ENCODE measurements around the gene MBOAT1. TPM values are rescaled to one million over a fixed set of nuclear protein-coding genes. Genes with fewer than 3 reads are reported as not detected.

Gene MBOAT1
- polyA plus RNA-seq, 1 donor (not counting 4 experiments of a cell fraction or from before 2014, with no cell fraction given) = 4.9 TPM

- H3K4me2 ChIP-seq (ENCODE audit: control insufficient read depth, extremely low read depth, insufficient read depth, low read depth, low read length) = no peak overlapping the region
- H3K4me3 ChIP-seq (ENCODE audit: control insufficient read depth in 2 of 3, extremely low read depth in 1 of 3, insufficient read depth in 2 of 3, low read depth in 1 of 3, low read length in 3 of 3) = no peak overlapping the region
- DNase-seq (ENCODE audit: low read depth, low spot score) = no peak
- H3K27me3 ChIP-seq (ENCODE audit: control insufficient read depth, extremely low read depth, insufficient read depth, low read length) = no peaks in the 10 kb centered on the region
- no peaks in the 10 kb centered on the region for H3K79me2 ChIP-seq (ENCODE audit: control insufficient read depth, insufficient read depth, low read length)
- no peaks in the 10 kb centered on the region for H3K4me1 ChIP-seq (ENCODE audit: control insufficient read depth, extremely low read depth, insufficient read depth, low read length)
- no peak overlapping the region for H3K27ac ChIP-seq (ENCODE audit: control insufficient read depth, insufficient read depth, low read length)
- no peak overlapping the region for H2AFZ ChIP-seq (ENCODE audit: control insufficient read depth, low read length)
- H4K20me1 ChIP-seq (ENCODE audit: control insufficient read depth, extremely low read depth, insufficient read depth, low read length) = no peaks in the 10 kb centered on the region
- TF ChIP-seq, protein P1, sequence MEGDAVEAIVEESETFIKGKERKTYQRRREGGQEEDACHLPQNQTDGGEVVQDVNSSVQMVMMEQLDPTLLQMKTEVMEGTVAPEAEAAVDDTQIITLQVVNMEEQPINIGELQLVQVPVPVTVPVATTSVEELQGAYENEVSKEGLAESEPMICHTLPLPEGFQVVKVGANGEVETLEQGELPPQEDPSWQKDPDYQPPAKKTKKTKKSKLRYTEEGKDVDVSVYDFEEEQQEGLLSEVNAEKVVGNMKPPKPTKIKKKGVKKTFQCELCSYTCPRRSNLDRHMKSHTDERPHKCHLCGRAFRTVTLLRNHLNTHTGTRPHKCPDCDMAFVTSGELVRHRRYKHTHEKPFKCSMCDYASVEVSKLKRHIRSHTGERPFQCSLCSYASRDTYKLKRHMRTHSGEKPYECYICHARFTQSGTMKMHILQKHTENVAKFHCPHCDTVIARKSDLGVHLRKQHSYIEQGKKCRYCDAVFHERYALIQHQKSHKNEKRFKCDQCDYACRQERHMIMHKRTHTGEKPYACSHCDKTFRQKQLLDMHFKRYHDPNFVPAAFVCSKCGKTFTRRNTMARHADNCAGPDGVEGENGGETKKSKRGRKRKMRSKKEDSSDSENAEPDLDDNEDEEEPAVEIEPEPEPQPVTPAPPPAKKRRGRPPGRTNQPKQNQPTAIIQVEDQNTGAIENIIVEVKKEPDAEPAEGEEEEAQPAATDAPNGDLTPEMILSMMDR (optimal IDR thresholded peaks at IDR 0.05 in 1 of 3, IDR thresholded peaks at IDR 0.05 in 1 of 3, conservative IDR thresholded peaks at IDR 0.05 in 1 of 3; ENCODE audit: extremely low read depth in 1 of 3, insufficient read depth in 2 of 3, low read length in 3 of 3) = no peak
- TF ChIP-seq EZH2 (IDR thresholded peaks at IDR 0.05; ENCODE audit: low read length) = no peak
- no peaks in the 10 kb centered on the region for H3K9me3 ChIP-seq (ENCODE audit: control insufficient read depth, low read depth, low read length)
- no peaks in the 10 kb centered on the region for H3K9me1 ChIP-seq (ENCODE audit: control insufficient read depth, extremely low read depth, insufficient read depth, low read length)
- dilution Hi-C loops (cut with MboI; ENCODE audit: extremely low pct_ligation_motif_present, low sequenced_read_pairs) = no loop called here
- H3K36me3 ChIP-seq (ENCODE audit: control insufficient read depth in 2 of 2, extremely low read depth in 1 of 2, insufficient read depth in 2 of 2, low read length in 2 of 2) = peaks cover 0 to 5% of the 10 kb centered on the region in 2 experiments
- FAIRE-seq = no peak
- H3K9ac ChIP-seq (ENCODE audit: control insufficient read depth, extremely low read depth, insufficient read depth, low read length) = no peak overlapping the region
These were observed 102.7 kb downstream of the MBOAT1 start for GRCh38 chr6:20109526-20109925.

DNA sequence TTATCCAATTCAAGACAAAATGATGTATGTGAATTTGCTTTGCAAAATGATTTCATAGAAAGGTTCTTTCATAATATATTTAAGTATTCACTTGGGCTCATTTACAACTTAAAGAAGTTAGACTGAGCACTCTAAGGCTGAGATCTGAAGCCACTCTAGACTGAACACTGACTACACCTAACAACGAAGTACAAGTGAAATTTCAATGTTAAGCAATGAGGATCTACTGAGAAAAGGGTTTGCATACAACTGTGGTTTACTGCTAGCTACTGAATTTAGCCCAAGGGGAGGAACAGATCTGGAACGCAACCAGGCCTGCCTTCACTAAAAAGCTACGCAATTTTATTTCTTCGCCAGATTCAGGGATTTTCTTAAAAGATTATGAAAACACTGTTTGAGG lies 106.4 kb downstream of the MBOAT1 start:
- Histone ChIP-seq H4K20me1 (ENCODE audit: control insufficient read depth, extremely low read depth, insufficient read depth, low read length) (no peaks in the 10 kb centered on the region), H3K27ac (ENCODE audit: control insufficient read depth, insufficient read depth, low read length) (no peak overlapping the region), H3K79me2 (ENCODE audit: control insufficient read depth, insufficient read depth, low read length) (no peaks in the 10 kb centered on the region), H3K9ac (ENCODE audit: control insufficient read depth, extremely low read depth, insufficient read depth, low read length) (no peak overlapping the region), H3K9me1 (ENCODE audit: control insufficient read depth, extremely low read depth, insufficient read depth, low read length) (no peaks in the 10 kb centered on the region), H2AFZ (ENCODE audit: control insufficient read depth, low read length) (no peak overlapping the region), H3K4me2 (ENCODE audit: control insufficient read depth, extremely low read depth, insufficient read depth, low read depth, low read length) (no peak overlapping the region), H3K4me1 (ENCODE audit: control insufficient read depth, extremely low read depth, insufficient read depth, low read length) (no peaks in the 10 kb centered on the region), H3K27me3 (ENCODE audit: control insufficient read depth, extremely low read depth, insufficient read depth, low read length) (no peaks in the 10 kb centered on the region), H3K36me3 (ENCODE audit: control insufficient read depth in 2 of 2, extremely low read depth in 1 of 2, insufficient read depth in 2 of 2, low read length in 2 of 2) (peaks cover 3 to 5% of the 10 kb centered on the region in 2 experiments), H3K4me3 (ENCODE audit: control insufficient read depth in 2 of 3, extremely low read depth in 1 of 3, insufficient read depth in 2 of 3, low read depth in 1 of 3, low read length in 3 of 3) (no peak overlapping the region), H3K9me3 (ENCODE audit: control insufficient read depth, low read depth, low read length) (no peaks in the 10 kb centered on the region)
- dilution Hi-C loops (cut with MboI; ENCODE audit: extremely low pct_ligation_motif_present, low sequenced_read_pairs) = no loop called here
- no peak for DNase-seq (ENCODE audit: low read depth, low spot score)
- TF ChIP-seq, protein P1 (optimal IDR thresholded peaks at IDR 0.05 in 1 of 3, IDR thresholded peaks at IDR 0.05 in 1 of 3, conservative IDR thresholded peaks at IDR 0.05 in 1 of 3; ENCODE audit: extremely low read depth in 1 of 3, insufficient read depth in 2 of 3, low read length in 3 of 3) = no peak
- no peak for TF ChIP-seq EZH2 (IDR thresholded peaks at IDR 0.05; ENCODE audit: low read length)
- FAIRE-seq = no peak
